Measurements from ENCODE around the gene MRPS5.

DNA sequence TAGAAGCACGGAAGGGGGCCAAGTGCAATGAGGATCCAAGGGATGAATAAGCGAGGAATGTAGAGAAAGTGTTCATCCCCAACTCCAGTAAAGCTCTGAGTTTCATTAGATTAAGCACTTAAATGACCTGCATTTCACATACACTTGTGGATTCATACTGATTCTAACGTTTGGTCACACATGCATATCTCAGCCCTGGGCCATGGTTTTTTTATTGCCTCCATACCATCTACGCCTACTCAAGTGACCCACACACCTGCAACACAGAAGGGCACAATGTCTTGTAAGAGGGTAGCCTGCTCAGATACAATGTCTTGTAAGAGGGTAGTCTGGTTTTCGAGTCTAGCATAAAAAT lies 566 bp upstream of the MRPS5 start:
- TF ChIP-seq, protein P1, sequence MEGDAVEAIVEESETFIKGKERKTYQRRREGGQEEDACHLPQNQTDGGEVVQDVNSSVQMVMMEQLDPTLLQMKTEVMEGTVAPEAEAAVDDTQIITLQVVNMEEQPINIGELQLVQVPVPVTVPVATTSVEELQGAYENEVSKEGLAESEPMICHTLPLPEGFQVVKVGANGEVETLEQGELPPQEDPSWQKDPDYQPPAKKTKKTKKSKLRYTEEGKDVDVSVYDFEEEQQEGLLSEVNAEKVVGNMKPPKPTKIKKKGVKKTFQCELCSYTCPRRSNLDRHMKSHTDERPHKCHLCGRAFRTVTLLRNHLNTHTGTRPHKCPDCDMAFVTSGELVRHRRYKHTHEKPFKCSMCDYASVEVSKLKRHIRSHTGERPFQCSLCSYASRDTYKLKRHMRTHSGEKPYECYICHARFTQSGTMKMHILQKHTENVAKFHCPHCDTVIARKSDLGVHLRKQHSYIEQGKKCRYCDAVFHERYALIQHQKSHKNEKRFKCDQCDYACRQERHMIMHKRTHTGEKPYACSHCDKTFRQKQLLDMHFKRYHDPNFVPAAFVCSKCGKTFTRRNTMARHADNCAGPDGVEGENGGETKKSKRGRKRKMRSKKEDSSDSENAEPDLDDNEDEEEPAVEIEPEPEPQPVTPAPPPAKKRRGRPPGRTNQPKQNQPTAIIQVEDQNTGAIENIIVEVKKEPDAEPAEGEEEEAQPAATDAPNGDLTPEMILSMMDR (IDR thresholded peaks at IDR 0.05; ENCODE audit: low read length): no peak
- no peak for TF ChIP-seq EZH2 (IDR thresholded peaks at IDR 0.05; ENCODE audit: borderline replicate concordance, low read length)
